Suprapubic skin (tissue), 4 donors: ENCODE data around the gene ADCY5. TPM values are rescaled to one million over a fixed set of nuclear protein-coding genes. Genes with fewer than 3 reads are reported as not detected.

Experiments used
- DNase-seq, 2 donors: peaks; one replicate each; pipeline ENCODE4 v3.0.0-alpha.2; 2019; ENCODE audit warnings: low spot score in 2 of 2
- H3K27ac ChIP-seq: fragments of 200-600 bp; sonication (generic); one replicate; pipeline ENCODE4 v1.5.1; 2019
- H3K27me3 ChIP-seq: fragments of 200-600 bp; sonication (generic); one replicate; pipeline ENCODE4 v1.5.1; 2019
- H3K36me3 ChIP-seq: fragments of 200-600 bp; sonication (generic); one replicate; pipeline ENCODE4 v1.5.1; 2019
- H3K4me1 ChIP-seq: fragments of 200-600 bp; sonication (generic); one replicate; pipeline ENCODE4 v1.5.1; 2019
- H3K4me3 ChIP-seq: fragments of 200-600 bp; sonication (generic); one replicate; pipeline ENCODE4 v1.5.1; 2019; ENCODE audit warnings: mild to moderate bottlenecking
- H3K9me3 ChIP-seq: fragments of 200-600 bp; sonication (generic); one replicate; pipeline ENCODE4 v1.5.1; 2019
- EP300 ChIP-seq: sonication (generic); formaldehyde crosslinking; IDR thresholded peaks from one replicate; pipeline ENCODE4 v1.6.1; 2017; ENCODE audit warnings: antibody characterized with exemption
- POLR2A ChIP-seq, 2 donors: fragments of 450-650 bp; IDR thresholded peaks; one replicate each; pipeline ENCODE4 v1.6.1; 2017; ENCODE audit warnings: antibody characterized with exemption in 2 of 2, mild to moderate bottlenecking in 2 of 2, moderate library complexity in 2 of 2
- POLR2AphosphoS5 ChIP-seq, 3 donors: sonication (generic); formaldehyde crosslinking; IDR thresholded peaks; one replicate each; pipeline ENCODE4 v1.6.1; 2017; ENCODE audit warnings: antibody characterized with exemption in 3 of 3
- WGBS: methylation state at CpG from one replicate; pipeline ENCODE4 v1.1.5; 2018; 5-methylcytosine and 5-hydroxymethylcytosine counted together
- total RNA-seq, 4 donors: library from RNA; depleted of rRNA; stranded (reverse); fragments of >200 nt; gene quantifications; one replicate each; pipeline ENCODE4 v1.1.0, GENCODE V29; 2016
- TF ChIP-seq, protein P1 (sequence below), 2 donors: fragments of 200-600 bp in 1 of 2; fragments of 450-650 bp in 1 of 2; sonication (generic) in 1 of 2; IDR thresholded peaks; one replicate each; pipeline ENCODE4 v1.5.1; 2016 to 2019; ENCODE audit warnings: antibody characterized with exemption in 2 of 2, mild to moderate bottlenecking in 1 of 2, moderate library complexity in 1 of 2

Gene ADCY5
- total RNA-seq, 4 donors from 2014 or later = 1.4 to 4.9 (median 4.0) TPM

DNA sequence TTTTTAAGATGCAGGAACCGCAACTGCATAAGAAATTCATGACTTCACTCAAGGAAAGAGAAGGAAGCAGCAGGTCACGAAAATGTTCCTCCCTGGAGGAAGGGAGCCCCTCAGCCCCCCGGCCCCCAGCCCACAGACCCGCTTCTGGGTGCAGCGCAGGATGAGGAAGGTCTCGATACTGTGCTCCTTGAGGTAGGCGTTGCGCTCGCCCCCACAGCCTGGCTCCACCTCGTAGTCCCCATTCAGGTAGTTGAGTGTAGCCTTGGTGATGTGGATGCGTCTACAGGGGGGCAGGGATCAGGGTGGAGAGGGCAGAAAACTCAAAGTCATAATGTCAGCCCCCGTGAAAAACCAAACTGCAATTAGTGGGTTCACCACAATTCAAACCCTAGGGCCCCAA, 121.4 kb downstream of the ADCY5 start:
- DNase-seq = no peak
- Histone ChIP-seq H3K27me3 (peaks cover 7% of the 10 kb centered on the region), H3K4me3 (no peak overlapping the region), H3K36me3 (no peaks in the 10 kb centered on the region), H3K4me1 (no peaks in the 10 kb centered on the region), H3K27ac (no peak overlapping the region), H3K9me3 (no peaks in the 10 kb centered on the region)
- 69% methylated on average over 6 of the region's 12 CpGs for WGBS
- TF ChIP-seq EP300 (no peak), POLR2AphosphoS5 (IDR thresholded peaks at IDR 0.05) (no peak), POLR2A (IDR thresholded peaks at IDR 0.05) (no peak)
- TF ChIP-seq, protein P1, sequence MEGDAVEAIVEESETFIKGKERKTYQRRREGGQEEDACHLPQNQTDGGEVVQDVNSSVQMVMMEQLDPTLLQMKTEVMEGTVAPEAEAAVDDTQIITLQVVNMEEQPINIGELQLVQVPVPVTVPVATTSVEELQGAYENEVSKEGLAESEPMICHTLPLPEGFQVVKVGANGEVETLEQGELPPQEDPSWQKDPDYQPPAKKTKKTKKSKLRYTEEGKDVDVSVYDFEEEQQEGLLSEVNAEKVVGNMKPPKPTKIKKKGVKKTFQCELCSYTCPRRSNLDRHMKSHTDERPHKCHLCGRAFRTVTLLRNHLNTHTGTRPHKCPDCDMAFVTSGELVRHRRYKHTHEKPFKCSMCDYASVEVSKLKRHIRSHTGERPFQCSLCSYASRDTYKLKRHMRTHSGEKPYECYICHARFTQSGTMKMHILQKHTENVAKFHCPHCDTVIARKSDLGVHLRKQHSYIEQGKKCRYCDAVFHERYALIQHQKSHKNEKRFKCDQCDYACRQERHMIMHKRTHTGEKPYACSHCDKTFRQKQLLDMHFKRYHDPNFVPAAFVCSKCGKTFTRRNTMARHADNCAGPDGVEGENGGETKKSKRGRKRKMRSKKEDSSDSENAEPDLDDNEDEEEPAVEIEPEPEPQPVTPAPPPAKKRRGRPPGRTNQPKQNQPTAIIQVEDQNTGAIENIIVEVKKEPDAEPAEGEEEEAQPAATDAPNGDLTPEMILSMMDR (IDR thresholded peaks at IDR 0.05) = no peak

DNA sequence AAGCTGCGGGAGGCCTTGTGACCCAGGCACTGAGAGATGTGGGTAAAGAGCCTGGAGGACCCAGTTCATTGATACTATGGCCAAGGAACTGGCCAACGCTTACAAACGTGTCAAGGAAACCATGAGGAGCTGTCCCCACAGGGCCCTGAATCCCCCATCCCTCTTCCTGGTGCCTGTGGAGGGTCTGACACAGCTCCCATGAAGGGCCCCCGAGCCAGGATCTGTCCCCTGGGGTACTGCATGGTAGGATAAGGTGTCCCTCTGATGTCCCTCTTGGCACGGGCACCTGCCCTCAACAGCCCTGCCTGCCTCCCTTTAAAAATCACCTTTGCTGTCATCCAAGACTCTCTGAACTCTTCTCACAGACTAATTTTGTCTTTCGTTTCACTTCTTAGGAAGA, 122.4 kb downstream of the ADCY5 start:
- Histone ChIP-seq H3K9me3 (no peaks in the 10 kb centered on the region), H3K36me3 (no peaks in the 10 kb centered on the region), H3K27me3 (peaks cover 7% of the 10 kb centered on the region), H3K4me1 (no peaks in the 10 kb centered on the region), H3K4me3 (no peak overlapping the region), H3K27ac (no peak overlapping the region)
- WGBS = 86% methylated on average over 5 of the region's 6 CpGs
- no peak for DNase-seq
- TF ChIP-seq POLR2AphosphoS5 (IDR thresholded peaks at IDR 0.05) = no peak
- TF ChIP-seq, protein P1 (IDR thresholded peaks at IDR 0.05) = no peak
- TF ChIP-seq POLR2A (IDR thresholded peaks at IDR 0.05) = no peak

DNA sequence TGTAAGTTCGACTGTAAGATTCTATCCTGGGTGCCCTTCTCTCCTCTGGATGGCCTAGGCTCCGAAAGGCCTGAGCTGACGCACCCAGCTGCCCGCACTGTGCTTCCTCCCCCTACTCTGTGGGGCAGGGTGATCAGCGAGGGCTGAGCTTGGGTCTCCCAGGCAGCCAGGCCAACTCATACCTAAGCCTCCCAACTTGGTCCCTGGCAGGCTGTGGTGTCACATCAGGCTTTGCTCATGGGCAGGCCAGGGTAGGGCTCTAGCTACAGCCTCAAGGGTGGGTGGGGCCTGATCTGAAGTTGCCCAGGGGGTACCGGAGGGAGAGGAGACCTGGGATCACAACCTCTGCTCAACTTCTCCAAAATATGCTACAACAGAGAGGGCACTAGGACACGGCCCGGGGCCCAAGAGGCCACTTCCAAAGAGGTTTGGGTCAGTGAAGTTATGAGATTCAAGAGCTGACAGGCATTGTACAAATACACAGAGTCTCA, 123.1 kb downstream of the ADCY5 start:
- DNase-seq = no peak
- H3K9me3 ChIP-seq = no peaks in the 10 kb centered on the region
- H3K27me3 ChIP-seq = peaks cover 7% of the 10 kb centered on the region
- no peaks in the 10 kb centered on the region for H3K36me3 ChIP-seq
- WGBS = 80% methylated on average over 2 of the region's 8 CpGs
- H3K4me3 ChIP-seq = no peak overlapping the region
- no peaks in the 10 kb centered on the region for H3K4me1 ChIP-seq
- no peak overlapping the region for H3K27ac ChIP-seq
- TF ChIP-seq EP300 = no peak
- no peak for TF ChIP-seq POLR2AphosphoS5 (IDR thresholded peaks at IDR 0.05)
- TF ChIP-seq POLR2A (IDR thresholded peaks at IDR 0.05) = no peak
- TF ChIP-seq, protein P1 (IDR thresholded peaks at IDR 0.05) = no peak

GRCh38 chr3:123324880-123325765, 123.8 kb downstream of the ADCY5 start:
- H3K27ac ChIP-seq = no peak overlapping the region
- H3K4me1 ChIP-seq = no peaks in the 10 kb centered on the region
- H3K27me3 ChIP-seq = peaks cover 9% of the 10 kb centered on the region
- DNase-seq = no peak
- H3K36me3 ChIP-seq = no peaks in the 10 kb centered on the region
- no peaks in the 10 kb centered on the region for H3K9me3 ChIP-seq
- WGBS = 81% methylated on average over 4 of the region's 15 CpGs
- H3K4me3 ChIP-seq = no peak overlapping the region
- no peak for TF ChIP-seq POLR2AphosphoS5 (IDR thresholded peaks at IDR 0.05)

DNA sequence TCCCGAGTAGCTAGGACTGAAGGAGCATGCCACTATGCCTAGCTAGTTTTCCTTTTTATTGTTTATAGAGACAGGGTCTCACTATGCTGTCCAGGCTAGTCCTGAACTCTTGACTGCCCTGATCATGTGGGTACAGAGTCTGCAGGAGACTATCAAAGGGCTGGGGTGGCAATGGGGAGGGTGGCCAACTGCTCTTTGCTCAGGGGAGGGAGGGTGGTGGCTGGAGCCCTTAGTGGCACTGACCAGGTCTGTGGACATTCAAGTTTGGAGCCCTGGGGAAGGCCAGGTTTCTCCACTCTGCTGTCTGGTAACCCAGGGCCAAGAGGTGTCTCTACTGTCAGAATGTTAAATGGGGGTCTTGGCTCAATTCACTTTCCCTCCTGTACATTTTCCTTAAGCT, 125.1 kb downstream of the ADCY5 start:
- TF ChIP-seq POLR2A (IDR thresholded peaks at IDR 0.05) (no peak), POLR2AphosphoS5 (IDR thresholded peaks at IDR 0.05) (no peak), EP300 (no peak)
- TF ChIP-seq, protein P1 (IDR thresholded peaks at IDR 0.05) = no peak
- Histone ChIP-seq H3K4me3 (no peak overlapping the region), H3K4me1 (no peaks in the 10 kb centered on the region), H3K27ac (no peak overlapping the region), H3K27me3 (peaks cover 9% of the 10 kb centered on the region), H3K9me3 (no peaks in the 10 kb centered on the region), H3K36me3 (no peaks in the 10 kb centered on the region)
- WGBS = 82% methylated on average over 1 of the region's 1 CpG
- DNase-seq = no peak
